GM12878 (cell line): ENCODE results near the gene DMAC1. TPM values are rescaled to one million over a fixed set of nuclear protein-coding genes. Genes with fewer than 3 reads are reported as not detected.

Source experiments
- ATAC-seq: fragments of 200-7000 bp; cut with Tn5 transposase; 3 replicates; pipeline ENCODE4 v1.9.1; 2020; ENCODE audit warnings: mild to moderate bottlenecking, moderate library complexity
- BruUV-seq: library from RNA; stranded (reverse); fragments of 400-500 nt; replicated peaks from 2 replicates; lab custom pipeline; 2021; lab: Mats Ljungman, UMichigan
- CTCF ChIA-PET: fragments of 300-600 bp; sonication (Branson Sonifier 250); formaldehyde crosslinking; extraction: SDS; loops from one replicate; lab custom pipeline; 2021; ENCODE audit warnings: inconsistent platforms; lab: Yijun Ruan, JAX
- POLR2A ChIA-PET: fragments of 350-600 bp; formaldehyde crosslinking; extraction: SDS; loops from one replicate; lab custom pipeline; 2021; ENCODE audit warnings: inconsistent platforms; lab: Charles Lee
- RAD21 ChIA-PET: fragments of 300-600 bp; sonication (Branson Sonifier 250); formaldehyde crosslinking; loops from one replicate; lab custom pipeline; 2023; ENCODE audit warnings: antibody characterized with exemption; ENCODE audit not compliant: unreplicated experiment; lab: Charles Lee
- SMC1A ChIA-PET: fragments of 300-600 bp; sonication (Branson Sonifier 250); formaldehyde crosslinking; loops from one replicate; lab custom pipeline; 2023; ENCODE audit not compliant: unreplicated experiment, uncharacterized antibody; lab: Charles Lee
- DNase-seq: peaks from one replicate; pipeline ENCODE4 v3.0.0-alpha.2; 2011; ENCODE audit warnings: low read depth, low spot score
- FAIRE-seq: peaks from 3 replicates; lab custom pipeline; 2011; peaks lifted over from hg19 to GRCh38; lab: Jason Lieb, UNC
- H2AFZ ChIP-seq: 2 replicates; pipeline ENCODE4 v1.6.0; 2011; ENCODE audit warnings: low read depth, low read length, control low read depth; ENCODE audit not compliant: control insufficient read depth
- H3K27ac ChIP-seq: 2 replicates; pipeline ENCODE4 v1.5.1; 2011; ENCODE audit warnings: control low read depth; ENCODE audit not compliant: control insufficient read depth, insufficient read depth
- H3K27me3 ChIP-seq, 2 experiments: replicated peaks in 1 of 2; 2 replicates each; pipeline versions ENCODE4 v1.6.0 to v1.6.1; 2011; ENCODE audit warnings: low read length in 1 of 2; ENCODE audit not compliant: control insufficient read depth in 2 of 2, insufficient read depth in 2 of 2
- H3K36me3 ChIP-seq, 2 experiments: 2 replicates each; pipeline ENCODE4 v1.5.1; 2011; ENCODE audit warnings: low read length in 1 of 2; ENCODE audit not compliant: control insufficient read depth in 2 of 2, insufficient read depth in 2 of 2
- H3K4me1 ChIP-seq: 2 replicates; pipeline ENCODE4 v1.6.1; 2011; ENCODE audit warnings: mild to moderate bottlenecking, low read length, moderate library complexity, mixed read lengths; ENCODE audit not compliant: control insufficient read depth, insufficient read depth
- H3K4me2 ChIP-seq: 2 replicates; pipeline ENCODE4 v1.6.0; 2011; ENCODE audit warnings: control low read depth; ENCODE audit not compliant: control insufficient read depth, insufficient read depth
- H3K4me3 ChIP-seq: fragments of 200-600 bp; sonication (generic); 2 replicates; pipeline ENCODE4 v1.5.1; 2016
- H3K79me2 ChIP-seq: 2 replicates; pipeline ENCODE4 v1.6.0; 2011; ENCODE audit warnings: low read length; ENCODE audit not compliant: control insufficient read depth, insufficient read depth
- H3K9ac ChIP-seq: 2 replicates; pipeline ENCODE4 v1.8.0; 2011; ENCODE audit warnings: low read length, control low read depth, mixed read lengths; ENCODE audit not compliant: control insufficient read depth, insufficient read depth
- H3K9me3 ChIP-seq: replicated peaks from 3 replicates; pipeline ENCODE4 v1.5.1; 2011; ENCODE audit warnings: mild to moderate bottlenecking, low read length; ENCODE audit not compliant: control insufficient read depth, insufficient read depth
- H4K20me1 ChIP-seq: 2 replicates; pipeline ENCODE4 v1.6.0; 2011; ENCODE audit not compliant: control insufficient read depth, insufficient read depth
- BMI1 ChIP-seq: fragments of 450-650 bp; IDR thresholded peaks from 2 replicates; pipeline ENCODE4 v1.6.1; 2016; ENCODE audit warnings: mild to moderate bottlenecking, moderate library complexity, borderline replicate concordance
- CBFB ChIP-seq: IDR thresholded peaks from 2 replicates; pipeline ENCODE4 v1.6.1; 2016; ENCODE audit warnings: antibody characterized with exemption, low read depth
- FOS ChIP-seq: IDR thresholded peaks from 3 replicates; pipeline ENCODE4 v1.6.1; 2011; ENCODE audit warnings: borderline replicate concordance; ENCODE audit not compliant: insufficient read length; ENCODE audit errors: extremely low read depth
- FOXK2 ChIP-seq: fragments of 450-650 bp; IDR thresholded peaks from 2 replicates; pipeline ENCODE4 v1.6.1; 2017; ENCODE audit warnings: mild to moderate bottlenecking, moderate library complexity
- HCFC1 ChIP-seq: fragments of 150-350 bp; IDR thresholded peaks from 2 replicates; pipeline ENCODE4 v1.6.1; 2014; ENCODE audit warnings: low read length
- MEF2A ChIP-seq: IDR thresholded peaks from 2 replicates; pipeline ENCODE4 v1.6.1; 2011; ENCODE audit warnings: low read depth, mild to moderate bottlenecking, low read length, moderate library complexity; ENCODE audit not compliant: insufficient read depth
- MTA3 ChIP-seq: IDR thresholded peaks from 2 replicates; pipeline ENCODE4 v1.6.1; 2012; ENCODE audit warnings: low read length, inconsistent platforms, borderline replicate concordance
- PAX8 ChIP-seq: fragments of 450-650 bp; IDR thresholded peaks from 2 replicates; pipeline ENCODE4 v1.6.1; 2017; ENCODE audit warnings: mild to moderate bottlenecking, moderate library complexity
- POLR2AphosphoS5 ChIP-seq: IDR thresholded peaks from 2 replicates; pipeline ENCODE4 v1.6.1; 2011; ENCODE audit warnings: mild to moderate bottlenecking, low read length, inconsistent platforms
- SRF ChIP-seq, 2 experiments: IDR thresholded peaks; 2 replicates each; pipeline ENCODE4 v1.6.1; 2011; ENCODE audit warnings: low read depth in 2 of 2, low read length in 2 of 2, mild to moderate bottlenecking in 1 of 2, moderate library complexity in 1 of 2
- STAT3 ChIP-seq: IDR thresholded peaks from 2 replicates; pipeline ENCODE4 v1.6.1; 2011; ENCODE audit warnings: low read depth, low read length, improper control_type of control experiment
- TARDBP ChIP-seq: IDR thresholded peaks from 2 replicates; pipeline ENCODE4 v1.6.1; 2016; ENCODE audit warnings: borderline replicate concordance
- TCF7 ChIP-seq: IDR thresholded peaks from 2 replicates; pipeline ENCODE4 v1.6.1; 2014; ENCODE audit warnings: antibody characterized with exemption, borderline replicate concordance
- YBX1 ChIP-seq: fragments of 450-650 bp; IDR thresholded peaks from 2 replicates; pipeline ENCODE4 v1.6.1; 2016; ENCODE audit warnings: antibody characterized with exemption
- WGBS: methylation state at CpG from one replicate; pipeline ENCODE4 v1.1.6; 2016; ENCODE audit warnings: low lambda C conversion rate; ENCODE audit not compliant: insufficient replicate concordance, insufficient coverage; ENCODE audit errors: missing lambda C conversion rate; 5-methylcytosine and 5-hydroxymethylcytosine counted together
- in situ Hi-C: fragments of 300-500 bp; cut with MboI; formaldehyde crosslinking; loops from 9 replicates; pipeline ENCODE4 v1.14.3; 2018; ENCODE audit warnings: mixed read lengths
- intact Hi-C: fragments of 100-400 bp; cut with micrococcal nuclease; formaldehyde crosslinking; loops from one replicate; pipeline ENCODE4 v1.14.2; 2022; ENCODE audit not compliant: unreplicated experiment
- polyA plus RNA-seq, 11 experiments: library from polyadenylated mRNA; depleted of rRNA in 4 of 11; unstranded in 6 of 11; stranded (reverse) in 5 of 11; fragments of >200 nt; fragmentation: Nextera tagmentation in 4 of 11; fragmentation: Illumina TruSeq in 1 of 11; extraction: Ambion mirVana in 4 of 11; extraction: Trizol in 1 of 11; gene quantifications; 1 replicate in 1 of 11; 2 replicates in 10 of 11; pipeline versions ENCODE4 v1.2.1 to v1.2.3, GENCODE V29; 2011 to 2016; ENCODE audit warnings: inconsistent platforms in 2 of 11, missing spikeins in 2 of 11, low read depth in 1 of 11
- total RNA-seq, 4 experiments: library from RNA; depleted of rRNA in 3 of 4; stranded (reverse); fragments of >200 nt in 3 of 4; fragmentation: Illumina TruSeq in 1 of 4; extraction: Trizol in 1 of 4; gene quantifications; 2 replicates each; pipeline versions ENCODE4 v1.2.1 to v1.2.3, GENCODE V29; 2013 to 2021
- TF ChIP-seq, protein P1 (sequence below): IDR thresholded peaks from 2 replicates; pipeline ENCODE4 v1.6.1; 2012; ENCODE audit warnings: low read length, inconsistent platforms
- TF ChIP-seq, protein P2 (sequence below): fragments of 450-650 bp; formaldehyde crosslinking; IDR thresholded peaks from 2 replicates; pipeline ENCODE4 v1.4.0; 2022; ENCODE audit warnings: mild to moderate bottlenecking, moderate library complexity
- TF ChIP-seq, protein P3 (sequence below): fragments of 450-650 bp; IDR thresholded peaks from 2 replicates; pipeline ENCODE4 v1.6.1; 2016; ENCODE audit warnings: mild to moderate bottlenecking
- TF ChIP-seq, protein P4 (sequence below): fragments of 450-650 bp; formaldehyde crosslinking; IDR thresholded peaks from 2 replicates; pipeline ENCODE4 v1.5.0; 2022; ENCODE audit warnings: mild to moderate bottlenecking, missing genetic modification characterization

Gene DMAC1
- total and polyA plus RNA-seq, 10 of the 15 experiments (the other 5 are each of a cell fraction or from before 2014, with no cell fraction given), result 16.0 to 123 (median 44.5) TPM

DNA sequence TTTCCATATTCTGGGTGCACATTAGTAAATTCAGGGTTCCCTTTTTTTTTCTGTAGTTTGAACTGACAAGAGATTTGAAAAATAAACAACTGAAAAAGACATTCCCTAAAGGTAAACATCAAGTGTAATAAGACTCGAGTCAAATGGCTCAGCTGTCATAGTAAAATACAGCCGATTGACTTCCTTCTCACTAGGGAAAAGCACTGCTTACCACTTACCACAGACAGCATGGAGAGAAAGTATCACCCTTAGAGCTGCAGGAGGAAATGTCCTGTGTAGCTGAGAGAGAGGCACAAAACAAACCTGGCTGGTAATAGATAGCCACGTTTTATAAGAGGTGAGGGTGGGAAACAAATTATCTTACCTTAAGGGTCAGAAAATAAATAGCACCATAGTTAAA, 12.1 kb upstream of the DMAC1 start:
- in situ Hi-C loops, result no loop called here
- ChIA-PET CTCF (no interaction called here), SMC1A (interaction anchor here (1.0 kb wide), 1 partner anchor 12 kb away, joined by 3 read pairs; no protein-coding TSS in a partner anchor), POLR2A (no interaction called here), RAD21 (no interaction called here)
- DNase-seq (no peak), FAIRE-seq (no peak), ATAC-seq (no peak)
- H3K9me3 ChIP-seq, result no peaks in the 10 kb centered on the region
- H3K36me3 ChIP-seq, result no peaks in the 10 kb centered on the region
- no peaks in the 10 kb centered on the region for H3K79me2 ChIP-seq
- WGBS, result 0% methylated on average over 3 of the region's 3 CpGs
- H3K4me2 ChIP-seq, result no peak overlapping the region
- H3K4me1 ChIP-seq, result no peaks in the 10 kb centered on the region
- TF ChIP-seq HCFC1 (no peak), TCF7 (no peak), YBX1 (no peak), PAX8 (no peak), BMI1 (no peak), MTA3 (no peak), FOS (no peak), MEF2A (no peak), SRF (IDR thresholded peaks at IDR 0.05; ENCODE audit: low read depth in 2 of 2, low read length in 2 of 2) (no peak), TARDBP (no peak), POLR2AphosphoS5 (no peak), CBFB (no peak), STAT3 (no peak), FOXK2 (no peak)
- TF ChIP-seq, protein P1, sequence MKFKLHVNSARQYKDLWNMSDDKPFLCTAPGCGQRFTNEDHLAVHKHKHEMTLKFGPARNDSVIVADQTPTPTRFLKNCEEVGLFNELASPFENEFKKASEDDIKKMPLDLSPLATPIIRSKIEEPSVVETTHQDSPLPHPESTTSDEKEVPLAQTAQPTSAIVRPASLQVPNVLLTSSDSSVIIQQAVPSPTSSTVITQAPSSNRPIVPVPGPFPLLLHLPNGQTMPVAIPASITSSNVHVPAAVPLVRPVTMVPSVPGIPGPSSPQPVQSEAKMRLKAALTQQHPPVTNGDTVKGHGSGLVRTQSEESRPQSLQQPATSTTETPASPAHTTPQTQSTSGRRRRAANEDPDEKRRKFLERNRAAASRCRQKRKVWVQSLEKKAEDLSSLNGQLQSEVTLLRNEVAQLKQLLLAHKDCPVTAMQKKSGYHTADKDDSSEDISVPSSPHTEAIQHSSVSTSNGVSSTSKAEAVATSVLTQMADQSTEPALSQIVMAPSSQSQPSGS, result no peak
- TF ChIP-seq, protein P2, sequence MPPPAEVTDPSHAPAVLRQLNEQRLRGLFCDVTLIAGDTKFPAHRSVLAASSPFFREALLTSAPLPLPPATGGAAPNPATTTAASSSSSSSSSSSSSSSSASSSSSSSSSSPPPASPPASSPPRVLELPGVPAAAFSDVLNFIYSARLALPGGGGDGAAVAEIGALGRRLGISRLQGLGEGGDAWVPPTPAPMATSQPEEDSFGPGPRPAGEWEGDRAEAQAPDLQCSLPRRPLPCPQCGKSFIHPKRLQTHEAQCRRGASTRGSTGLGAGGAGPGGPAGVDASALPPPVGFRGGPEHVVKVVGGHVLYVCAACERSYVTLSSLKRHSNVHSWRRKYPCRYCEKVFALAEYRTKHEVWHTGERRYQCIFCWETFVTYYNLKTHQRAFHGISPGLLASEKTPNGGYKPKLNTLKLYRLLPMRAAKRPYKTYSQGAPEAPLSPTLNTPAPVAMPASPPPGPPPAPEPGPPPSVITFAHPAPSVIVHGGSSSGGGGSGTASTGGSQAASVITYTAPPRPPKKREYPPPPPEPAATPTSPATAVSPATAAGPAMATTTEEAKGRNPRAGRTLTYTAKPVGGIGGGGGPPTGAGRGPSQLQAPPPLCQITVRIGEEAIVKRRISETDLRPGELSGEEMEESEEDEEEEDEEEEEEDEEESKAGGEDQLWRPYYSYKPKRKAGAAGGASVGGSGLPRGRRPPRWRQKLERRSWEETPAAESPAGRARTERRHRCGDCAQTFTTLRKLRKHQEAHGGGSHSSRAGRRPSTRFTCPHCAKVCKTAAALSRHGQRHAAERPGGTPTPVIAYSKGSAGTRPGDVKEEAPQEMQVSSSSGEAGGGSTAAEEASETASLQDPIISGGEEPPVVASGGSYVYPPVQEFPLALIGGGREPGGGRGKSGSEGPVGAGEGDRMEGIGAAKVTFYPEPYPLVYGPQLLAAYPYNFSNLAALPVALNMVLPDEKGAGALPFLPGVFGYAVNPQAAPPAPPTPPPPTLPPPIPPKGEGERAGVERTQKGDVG (CRISPR knock-in tag), result no peak
- TF ChIP-seq, protein P3, sequence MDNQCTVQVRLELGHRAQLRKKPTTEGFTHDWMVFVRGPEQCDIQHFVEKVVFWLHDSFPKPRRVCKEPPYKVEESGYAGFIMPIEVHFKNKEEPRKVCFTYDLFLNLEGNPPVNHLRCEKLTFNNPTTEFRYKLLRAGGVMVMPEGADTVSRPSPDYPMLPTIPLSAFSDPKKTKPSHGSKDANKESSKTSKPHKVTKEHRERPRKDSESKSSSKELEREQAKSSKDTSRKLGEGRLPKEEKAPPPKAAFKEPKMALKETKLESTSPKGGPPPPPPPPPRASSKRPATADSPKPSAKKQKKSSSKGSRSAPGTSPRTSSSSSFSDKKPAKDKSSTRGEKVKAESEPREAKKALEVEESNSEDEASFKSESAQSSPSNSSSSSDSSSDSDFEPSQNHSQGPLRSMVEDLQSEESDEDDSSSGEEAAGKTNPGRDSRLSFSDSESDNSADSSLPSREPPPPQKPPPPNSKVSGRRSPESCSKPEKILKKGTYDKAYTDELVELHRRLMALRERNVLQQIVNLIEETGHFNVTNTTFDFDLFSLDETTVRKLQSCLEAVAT, result no peak
- TF ChIP-seq, protein P4, sequence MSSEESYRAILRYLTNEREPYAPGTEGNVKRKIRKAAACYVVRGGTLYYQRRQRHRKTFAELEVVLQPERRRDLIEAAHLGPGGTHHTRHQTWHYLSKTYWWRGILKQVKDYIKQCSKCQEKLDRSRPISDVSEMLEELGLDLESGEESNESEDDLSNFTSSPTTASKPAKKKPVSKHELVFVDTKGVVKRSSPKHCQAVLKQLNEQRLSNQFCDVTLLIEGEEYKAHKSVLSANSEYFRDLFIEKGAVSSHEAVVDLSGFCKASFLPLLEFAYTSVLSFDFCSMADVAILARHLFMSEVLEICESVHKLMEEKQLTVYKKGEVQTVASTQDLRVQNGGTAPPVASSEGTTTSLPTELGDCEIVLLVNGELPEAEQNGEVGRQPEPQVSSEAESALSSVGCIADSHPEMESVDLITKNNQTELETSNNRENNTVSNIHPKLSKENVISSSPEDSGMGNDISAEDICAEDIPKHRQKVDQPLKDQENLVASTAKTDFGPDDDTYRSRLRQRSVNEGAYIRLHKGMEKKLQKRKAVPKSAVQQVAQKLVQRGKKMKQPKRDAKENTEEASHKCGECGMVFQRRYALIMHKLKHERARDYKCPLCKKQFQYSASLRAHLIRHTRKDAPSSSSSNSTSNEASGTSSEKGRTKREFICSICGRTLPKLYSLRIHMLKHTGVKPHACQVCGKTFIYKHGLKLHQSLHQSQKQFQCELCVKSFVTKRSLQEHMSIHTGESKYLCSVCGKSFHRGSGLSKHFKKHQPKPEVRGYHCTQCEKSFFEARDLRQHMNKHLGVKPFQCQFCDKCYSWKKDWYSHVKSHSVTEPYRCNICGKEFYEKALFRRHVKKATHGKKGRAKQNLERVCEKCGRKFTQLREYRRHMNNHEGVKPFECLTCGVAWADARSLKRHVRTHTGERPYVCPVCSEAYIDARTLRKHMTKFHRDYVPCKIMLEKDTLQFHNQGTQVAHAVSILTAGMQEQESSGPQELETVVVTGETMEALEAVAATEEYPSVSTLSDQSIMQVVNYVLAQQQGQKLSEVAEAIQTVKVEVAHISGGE, result no peak
- no TSS peak for BruUV-seq
- H2AFZ ChIP-seq, result no peak overlapping the region
- H4K20me1 ChIP-seq, result no peaks in the 10 kb centered on the region
- intact Hi-C loops, result no loop called here
- no peak overlapping the region for H3K4me3 ChIP-seq
- peaks cover 0 to 1% of the 10 kb centered on the region in 2 experiments; a peak in 1 of 4 replicates for H3K27me3 ChIP-seq
- no peak overlapping the region for H3K27ac ChIP-seq
- H3K9ac ChIP-seq, result no peak overlapping the region
